Erythroblast (primary cell): ENCODE results near the gene INTS4.

Experiments
- GATA1 ChIP-seq: IDR thresholded peaks from 2 replicates; pipeline ENCODE4 v1.6.1; 2011; ENCODE audit warnings: low read depth, mild to moderate bottlenecking, control low read depth, low read length, moderate library complexity
- POLR2A ChIP-seq: IDR thresholded peaks from 2 replicates; pipeline ENCODE4 v1.6.1; 2011; ENCODE audit warnings: mild to moderate bottlenecking, low read length

- TF ChIP-seq POLR2A: no peak
- TF ChIP-seq GATA1: no peak
These were observed 115.2 kb downstream of the INTS4 start for GRCh38 chr11:77879218-77879617.
